Stimulated activated CD8-positive, alpha-beta memory T cell treated with anti-CD3 and anti-CD28 coated beads, Interleukin-2, amount 100 ng/mL, for 1 hour (primary cell): ENCODE data around the gene DSCAML1.

Source experiments
- DNase-seq, 2 donors: peaks; one replicate each; pipeline ENCODE4 v3.0.0-alpha.2; 2020; ENCODE audit warnings: low read depth in 2 of 2

DSCAML1 gene

GRCh38 chr11:117585631-117586030, 211.4 kb downstream of the DSCAML1 start:
- no peak for DNase-seq

- DNase-seq: no peak
Measured at GRCh38 chr11:117584056-117584830, 212.8 kb downstream of the DSCAML1 start.

- DNase-seq: no peak
Measured at GRCh38 chr11:117583063-117583801, 213.8 kb downstream of the DSCAML1 start.

GRCh38 chr11:117582433-117582832, 214.6 kb downstream of the DSCAML1 start:
- no peak for DNase-seq

GRCh38 chr11:117580866-117581265, 216.2 kb downstream of the DSCAML1 start:
- no peak for DNase-seq

GRCh38 chr11:117579161-117579560, 217.9 kb downstream of the DSCAML1 start:
- no peak for DNase-seq

- DNase-seq: no peak
Measured at GRCh38 chr11:117575856-117576255, 221.2 kb downstream of the DSCAML1 start.

- no peak for DNase-seq
Measured at GRCh38 chr11:117574551-117574950, 222.5 kb downstream of the DSCAML1 start.

- DNase-seq: no peak
Measured at GRCh38 chr11:117573326-117573725, 223.7 kb downstream of the DSCAML1 start.

GRCh38 chr11:117572671-117573070, 224.3 kb downstream of the DSCAML1 start:
- no peak for DNase-seq

GRCh38 chr11:117572129-117572528, 224.9 kb downstream of the DSCAML1 start:
- DNase-seq: no peak

GRCh38 chr11:117570701-117571100, 226.3 kb downstream of the DSCAML1 start:
- DNase-seq: no peak

- no peak for DNase-seq
Measured at GRCh38 chr11:117569911-117570310, 227.1 kb downstream of the DSCAML1 start.

GRCh38 chr11:117565709-117566108, 231.3 kb downstream of the DSCAML1 start:
- no peak for DNase-seq

- no peak for DNase-seq
Measured at GRCh38 chr11:117564321-117564720, 232.7 kb downstream of the DSCAML1 start.

GRCh38 chr11:117563556-117563955, 233.5 kb downstream of the DSCAML1 start:
- DNase-seq: no peak

GRCh38 chr11:117562136-117562535, 234.9 kb downstream of the DSCAML1 start:
- no peak for DNase-seq

GRCh38 chr11:117560780-117561530, 236.1 kb downstream of the DSCAML1 start:
- no peak for DNase-seq

- DNase-seq: no peak
Measured at GRCh38 chr11:117559698-117560097, 237.3 kb downstream of the DSCAML1 start.

- no peak for DNase-seq
Measured at GRCh38 chr11:117557361-117557760, 239.7 kb downstream of the DSCAML1 start.

GRCh38 chr11:117554601-117555333, 242.2 kb downstream of the DSCAML1 start:
- no peak for DNase-seq

GRCh38 chr11:117552626-117553025, 244.4 kb downstream of the DSCAML1 start:
- DNase-seq: no peak
